Osteoblast (primary cell): ENCODE results near the gene OR13J1. TPM values are rescaled to one million over a fixed set of nuclear protein-coding genes. Genes with fewer than 3 reads are reported as not detected.

Experiments used
- DNase-seq: peaks from one replicate; pipeline ENCODE4 v3.0.0; 2011; ENCODE audit warnings: low spot score, mixed read lengths; ENCODE audit not compliant: insufficient read length; ENCODE audit errors: missing footprints
- H2AFZ ChIP-seq: 2 replicates; pipeline ENCODE4 v1.6.0; 2011; ENCODE audit warnings: mild to moderate bottlenecking, low read length
- H3K27ac ChIP-seq: 2 replicates; pipeline ENCODE4 v1.5.1; 2011; ENCODE audit warnings: mild to moderate bottlenecking, low read depth, low read length, moderate library complexity
- H3K27me3 ChIP-seq: 2 replicates; pipeline ENCODE4 v1.6.0; 2012; ENCODE audit warnings: mild to moderate bottlenecking, control low read depth, inconsistent platforms, low read length, moderate library complexity; ENCODE audit not compliant: insufficient read depth
- H3K36me3 ChIP-seq: 2 replicates; pipeline ENCODE4 v1.5.1; 2011; ENCODE audit warnings: mild to moderate bottlenecking, low read length, control low read depth, moderate library complexity; ENCODE audit not compliant: insufficient read depth
- H3K4me1 ChIP-seq: 2 replicates; pipeline ENCODE4 v1.5.1; 2011; ENCODE audit warnings: mild to moderate bottlenecking, low read length, control low read depth, moderate library complexity; ENCODE audit not compliant: insufficient read depth
- H3K4me2 ChIP-seq: 2 replicates; pipeline ENCODE4 v1.6.0; 2011; ENCODE audit warnings: mild to moderate bottlenecking, low read length; ENCODE audit not compliant: insufficient read depth
- H3K4me3 ChIP-seq: fragments of 200-600 bp; sonication (generic); 3 replicates; pipeline ENCODE4 v1.5.1; 2012; ENCODE audit warnings: mild to moderate bottlenecking, low read length, inconsistent platforms; ENCODE audit not compliant: insufficient read depth
- H3K79me2 ChIP-seq: 2 replicates; pipeline ENCODE4 v1.6.0; 2012; ENCODE audit warnings: mild to moderate bottlenecking, low read length, control low read depth, inconsistent platforms; ENCODE audit not compliant: insufficient read depth
- H3K9me3 ChIP-seq: 2 replicates; pipeline ENCODE4 v1.5.1; 2011; ENCODE audit warnings: low read depth, low read length, control low read depth
- H4K20me1 ChIP-seq: 2 replicates; pipeline ENCODE4 v1.6.0; 2012; ENCODE audit warnings: mild to moderate bottlenecking, low read length, control low read depth; ENCODE audit not compliant: insufficient read depth
- CTCF ChIP-seq: IDR thresholded peaks from 2 replicates; pipeline ENCODE4 v1.5.1; 2011; ENCODE audit warnings: mild to moderate bottlenecking, low read depth, low read length, moderate library complexity; ENCODE audit errors: extremely low read depth
- total RNA-seq: library from RNA; depleted of rRNA; stranded (reverse); fragments of >200 nt; gene quantifications from 2 replicates; pipeline ENCODE4 v1.2.3, GENCODE V29; 2012

The OR13J1 gene
- total RNA-seq, 1 donor, result not detected

GRCh38 chr9:35905912-35906679, 35.9 kb upstream of the OR13J1 start, which contains the start of gene HRCT1:
HRCT1 (plus strand) TSS chr9:35906202; CDS start chr9:35906288, 86 bp downstream.
- Histone ChIP-seq H4K20me1 (no peaks in the 10 kb centered on the region), H3K27me3 (no peaks in the 10 kb centered on the region), H2AFZ (peak within 1 kb of the TSS; percentile 39), H3K36me3 (no peaks in the 10 kb centered on the region), H3K79me2 (peaks cover 4% of the 10 kb centered on the region), H3K4me2 (peak within 1 kb of the TSS; percentile 73), H3K9me3 (no peaks in the 10 kb centered on the region), H3K4me3 (peak within 1 kb of the TSS; percentile 56), H3K27ac (peak within 1 kb of the TSS; percentile 95), H3K4me1 (peaks cover 55% of the 10 kb centered on the region)
- peak; percentile 94 for DNase-seq
- no peak for TF ChIP-seq CTCF

GRCh38 chr9:35905051-35905781, 35.0 kb upstream of the OR13J1 start:
- H3K27me3 ChIP-seq, result no peaks in the 10 kb centered on the region
- H4K20me1 ChIP-seq, result no peaks in the 10 kb centered on the region
- H3K36me3 ChIP-seq, result no peaks in the 10 kb centered on the region
- H3K27ac ChIP-seq, result peak overlapping the region; percentile 95
- peaks cover 4% of the 10 kb centered on the region for H3K79me2 ChIP-seq
- DNase-seq, result peak; percentile 84
- H3K4me2 ChIP-seq, result peak overlapping the region; percentile 73
- no peak for TF ChIP-seq CTCF
- H3K4me3 ChIP-seq, result no peak overlapping the region
- H3K9me3 ChIP-seq, result no peaks in the 10 kb centered on the region
- H3K4me1 ChIP-seq, result peaks cover 55% of the 10 kb centered on the region
- peak overlapping the region; percentile 39 for H2AFZ ChIP-seq

- no peak overlapping the region for H3K27ac ChIP-seq
- no peak overlapping the region for H3K4me2 ChIP-seq
- peak overlapping the region; percentile 53 for H2AFZ ChIP-seq
- TF ChIP-seq CTCF, result no peak
- no peak overlapping the region for H3K4me3 ChIP-seq
- no peaks in the 10 kb centered on the region for H4K20me1 ChIP-seq
- no peaks in the 10 kb centered on the region for H3K27me3 ChIP-seq
- no peak for DNase-seq
- H3K4me1 ChIP-seq, result peaks cover 51% of the 10 kb centered on the region
- peaks cover 3% of the 10 kb centered on the region for H3K79me2 ChIP-seq
- H3K36me3 ChIP-seq, result no peaks in the 10 kb centered on the region
- no peaks in the 10 kb centered on the region for H3K9me3 ChIP-seq
These were observed 34.1 kb upstream of the OR13J1 start for GRCh38 chr9:35904338-35904737.

- H3K36me3 ChIP-seq, result no peaks in the 10 kb centered on the region
- peak; percentile 80 for DNase-seq
- TF ChIP-seq CTCF, result peak; percentile 71
These were observed 32.8 kb upstream of the OR13J1 start for GRCh38 chr9:35903049-35903448.

More at GRCh38 chr9:35903049-35903448, 32.8 kb upstream of the OR13J1 start:
- Histone ChIP-seq H3K4me2 (no peak overlapping the region), H3K27ac (no peak overlapping the region), H2AFZ (no peak overlapping the region), H4K20me1 (no peaks in the 10 kb centered on the region), H3K79me2 (no peaks in the 10 kb centered on the region), H3K9me3 (no peaks in the 10 kb centered on the region), H3K4me1 (peaks cover 38% of the 10 kb centered on the region), H3K4me3 (no peak overlapping the region), H3K27me3 (no peaks in the 10 kb centered on the region)
